NOMO-1 treated with DMSO at 0.1 percent for 48 hours (cell line): ENCODE data around the gene PNLIPRP2.

Experiments
- DNase-seq: peaks from one replicate; lab custom pipeline; 2025; ENCODE audit not compliant: unreplicated experiment; lab: John Stamatoyannopoulos, UW

Gene PNLIPRP2

GRCh38 chr10:116620423-116621400 lies at the start of gene PNLIPRP2:
TSS of gene PNLIPRP2 (plus strand) at chr10:116620953.
- DNase-seq, result no peak

GRCh38 chr10:116574797-116575196 lies 46.0 kb upstream of the PNLIPRP2 start:
- DNase-seq, result no peak

- no peak for DNase-seq
Observed at GRCh38 chr10:116587878-116588591, 32.7 kb upstream of the PNLIPRP2 start.

- DNase-seq, result no peak
Observed at GRCh38 chr10:116588995-116589394, 31.8 kb upstream of the PNLIPRP2 start.

GRCh38 chr10:116589926-116590325 lies 30.8 kb upstream of the PNLIPRP2 start:
- no peak for DNase-seq

- DNase-seq, result no peak
Observed at GRCh38 chr10:116590590-116591444, 29.9 kb upstream of the PNLIPRP2 start, which contains the start of gene PNLIPRP1. TSS of gene PNLIPRP1 (plus strand) at chr10:116590959. CDS start at chr10:116591130, 171 bp downstream.

GRCh38 chr10:116593139-116593740 lies 27.5 kb upstream of the PNLIPRP2 start:
- DNase-seq, result no peak

GRCh38 chr10:116594525-116595035 lies 26.2 kb upstream of the PNLIPRP2 start:
- DNase-seq, result no peak

GRCh38 chr10:116596062-116596461 lies 24.7 kb upstream of the PNLIPRP2 start:
- DNase-seq, result no peak

GRCh38 chr10:116597543-116597942 lies 23.2 kb upstream of the PNLIPRP2 start:
- DNase-seq, result no peak

GRCh38 chr10:116598329-116598728 lies 22.4 kb upstream of the PNLIPRP2 start:
- no peak for DNase-seq

- no peak for DNase-seq
Observed at GRCh38 chr10:116599991-116600390, 20.8 kb upstream of the PNLIPRP2 start.

GRCh38 chr10:116602648-116603400 lies 17.9 kb upstream of the PNLIPRP2 start:
- no peak for DNase-seq

GRCh38 chr10:116606061-116606483 lies 14.7 kb upstream of the PNLIPRP2 start:
- DNase-seq, result no peak

GRCh38 chr10:116607336-116607735 lies 13.4 kb upstream of the PNLIPRP2 start:
- DNase-seq, result no peak

- DNase-seq, result no peak
Observed at GRCh38 chr10:116608686-116609594, 11.8 kb upstream of the PNLIPRP2 start.

- DNase-seq, result no peak
Observed at GRCh38 chr10:116610443-116611152, 10.2 kb upstream of the PNLIPRP2 start.

- DNase-seq, result no peak
Observed at GRCh38 chr10:116611153-116611545, 9.6 kb upstream of the PNLIPRP2 start.
